Endodermal cell (in vitro differentiated cells): Measurements from ENCODE around the gene SAA1. TPM values are rescaled to one million over a fixed set of nuclear protein-coding genes. Genes with fewer than 3 reads are reported as not detected.

Experiments
- DNase-seq: peaks from one replicate; pipeline ENCODE4 v3.0.0-alpha.2; 2017
- H3K27ac ChIP-seq: 2 replicates; pipeline ENCODE4 v1.5.1; 2013; ENCODE audit warnings: mild to moderate bottlenecking, low read depth, low read length, moderate library complexity
- H3K27me3 ChIP-seq: 2 replicates; pipeline ENCODE4 v1.6.1; 2013; ENCODE audit warnings: mild to moderate bottlenecking, low read length, moderate library complexity; ENCODE audit not compliant: insufficient read depth, control insufficient read depth, poor library complexity, severe bottlenecking
- H3K36me3 ChIP-seq: 2 replicates; pipeline ENCODE4 v1.7.0; 2013; ENCODE audit warnings: mild to moderate bottlenecking, low read length, moderate library complexity; ENCODE audit not compliant: control insufficient read depth, insufficient read depth
- H3K4me1 ChIP-seq: one replicate; pipeline ENCODE4 v1.7.0; 2013; ENCODE audit warnings: low read length; ENCODE audit not compliant: control insufficient read depth, insufficient read depth
- H3K4me3 ChIP-seq: 2 replicates; pipeline ENCODE4 v1.5.1; 2013; ENCODE audit warnings: mild to moderate bottlenecking, low read length, moderate library complexity
- H3K9ac ChIP-seq: 2 replicates; pipeline ENCODE4 v1.6.1; 2013; ENCODE audit warnings: mild to moderate bottlenecking, low read length, moderate library complexity; ENCODE audit not compliant: poor library complexity, severe bottlenecking; ENCODE audit errors: extremely low read depth
- H3K9me3 ChIP-seq: 2 replicates; pipeline ENCODE4 v1.6.1; 2013; ENCODE audit warnings: mild to moderate bottlenecking, low read length, moderate library complexity; ENCODE audit not compliant: control insufficient read depth
- H3K27ac Mint-ChIP-seq: 2 replicates; pipeline ENCODE4 v1.8.0; 2020; ENCODE audit warnings: mixed read lengths
- H3K27me3 Mint-ChIP-seq: 2 replicates; pipeline ENCODE4 v1.8.0; 2021; ENCODE audit warnings: mild to moderate bottlenecking, mixed read lengths; ENCODE audit not compliant: insufficient read depth
- H3K36me3 Mint-ChIP-seq: 2 replicates; pipeline ENCODE4 v1.8.0; 2020; ENCODE audit warnings: low read depth, mixed read lengths
- H3K4me1 Mint-ChIP-seq: 2 replicates; pipeline ENCODE4 v1.8.0; 2020; ENCODE audit warnings: mixed read lengths
- H3K4me3 Mint-ChIP-seq: 2 replicates; pipeline ENCODE4 v1.8.0; 2020; ENCODE audit warnings: mild to moderate bottlenecking, moderate library complexity, mixed read lengths
- H3K9me3 Mint-ChIP-seq: 2 replicates; pipeline ENCODE4 v1.8.0; 2020; ENCODE audit warnings: mild to moderate bottlenecking, mixed read lengths
- WGBS, 2 experiments: methylation state at CpG; one replicate each; pipeline versions ENCODE4 v1.1.5 to v1.1.7; 2013; ENCODE audit warnings: missing lambda C conversion rate in 2 of 2, mixed read lengths in 1 of 2; ENCODE audit not compliant: insufficient coverage in 1 of 2, insufficient read length in 1 of 2; 5-methylcytosine and 5-hydroxymethylcytosine counted together
- total RNA-seq, 2 donors: library from RNA; stranded (reverse); fragmentation: NEBNext Ultra II Directional in 1 of 2; extraction: Animal tissue kit (Norgen Biotek cat#: 25700) in 1 of 2; gene quantifications; 2 replicates in 1 of 2; 3 replicates in 1 of 2; pipeline ENCODE4 v1.2.1, GENCODE V29; 2021
- TF ChIP-seq, protein P1 (sequence below): fragments of 200-600 bp; sonication (generic); conservative IDR thresholded peaks from 2 replicates; pipeline ENCODE4 v1.5.0; 2021; ENCODE audit warnings: antibody characterized with exemption, mild to moderate bottlenecking

SAA1 gene
- total RNA-seq, 2 donors from 2014 or later, result not detected

DNA sequence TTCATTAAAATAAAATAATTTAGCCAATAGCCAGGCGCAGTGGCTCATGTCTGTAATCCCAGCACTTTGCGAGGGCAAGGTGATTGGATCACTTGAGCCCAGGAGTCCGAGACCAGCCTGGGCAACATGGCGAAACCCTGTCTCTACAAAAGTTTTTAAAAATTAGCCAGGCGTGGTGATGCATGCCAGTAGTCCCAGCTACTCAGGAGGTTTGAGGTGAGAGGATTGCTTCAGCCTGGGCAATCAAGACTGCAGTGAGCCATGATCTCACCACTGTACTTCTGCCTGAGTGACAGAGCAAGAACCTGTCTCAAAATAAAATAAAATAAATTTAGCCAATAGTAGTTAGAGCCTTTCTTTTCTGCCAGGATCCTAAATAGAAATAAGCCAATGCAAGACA is 43.6 kb downstream of the SAA1 start:
- peaks cover 58% of the 10 kb centered on the region for H3K36me3 Mint-ChIP-seq

DNA sequence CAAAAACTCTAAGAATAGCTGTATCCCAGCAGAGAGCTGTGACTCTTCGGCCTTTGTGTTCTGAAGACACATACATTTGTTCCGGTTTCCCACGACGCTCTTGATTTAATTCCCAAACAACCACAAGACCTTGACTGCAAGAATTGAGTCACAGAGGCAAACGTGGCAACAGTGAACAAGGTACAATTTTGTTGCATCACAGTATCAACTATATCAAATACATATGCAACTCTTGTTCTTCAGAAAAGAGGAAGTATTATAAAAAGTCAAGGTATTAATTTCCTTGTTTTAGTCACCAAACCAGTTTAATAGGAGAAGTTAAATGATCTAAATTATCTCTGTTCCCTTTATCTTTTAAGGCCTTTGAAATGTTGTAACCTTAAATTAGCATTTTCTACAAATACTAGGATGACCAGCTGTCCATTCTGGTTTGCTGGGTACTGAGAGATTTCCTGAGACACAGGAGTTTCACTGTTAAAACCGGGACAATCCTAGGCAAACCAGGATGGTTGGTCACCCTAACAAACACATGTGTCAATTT is 44.8 kb downstream of the SAA1 start:
- no peak overlapping the region for H3K27ac ChIP-seq
- H3K9me3 ChIP-seq, result no peaks in the 10 kb centered on the region
- no peak overlapping the region for H3K4me3 ChIP-seq
- no peaks in the 10 kb centered on the region for H3K4me1 ChIP-seq
- H3K9ac ChIP-seq, result no peak overlapping the region
- Mint-ChIP-seq H3K4me3 (no peak overlapping the region), H3K4me1 (peaks cover 22% of the 10 kb centered on the region), H3K27ac (no peak overlapping the region), H3K9me3 (no peaks in the 10 kb centered on the region), H3K27me3 (no peaks in the 10 kb centered on the region), H3K36me3 (peaks cover 54% of the 10 kb centered on the region)
- TF ChIP-seq, protein P1, sequence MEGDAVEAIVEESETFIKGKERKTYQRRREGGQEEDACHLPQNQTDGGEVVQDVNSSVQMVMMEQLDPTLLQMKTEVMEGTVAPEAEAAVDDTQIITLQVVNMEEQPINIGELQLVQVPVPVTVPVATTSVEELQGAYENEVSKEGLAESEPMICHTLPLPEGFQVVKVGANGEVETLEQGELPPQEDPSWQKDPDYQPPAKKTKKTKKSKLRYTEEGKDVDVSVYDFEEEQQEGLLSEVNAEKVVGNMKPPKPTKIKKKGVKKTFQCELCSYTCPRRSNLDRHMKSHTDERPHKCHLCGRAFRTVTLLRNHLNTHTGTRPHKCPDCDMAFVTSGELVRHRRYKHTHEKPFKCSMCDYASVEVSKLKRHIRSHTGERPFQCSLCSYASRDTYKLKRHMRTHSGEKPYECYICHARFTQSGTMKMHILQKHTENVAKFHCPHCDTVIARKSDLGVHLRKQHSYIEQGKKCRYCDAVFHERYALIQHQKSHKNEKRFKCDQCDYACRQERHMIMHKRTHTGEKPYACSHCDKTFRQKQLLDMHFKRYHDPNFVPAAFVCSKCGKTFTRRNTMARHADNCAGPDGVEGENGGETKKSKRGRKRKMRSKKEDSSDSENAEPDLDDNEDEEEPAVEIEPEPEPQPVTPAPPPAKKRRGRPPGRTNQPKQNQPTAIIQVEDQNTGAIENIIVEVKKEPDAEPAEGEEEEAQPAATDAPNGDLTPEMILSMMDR, result no peak
- 78 to 97% methylated on average over 5 to 6 of the region's 6 CpGs for WGBS, 2 experiments
- no peak for DNase-seq
- no peaks in the 10 kb centered on the region for H3K27me3 ChIP-seq
- peaks cover 67% of the 10 kb centered on the region for H3K36me3 ChIP-seq

More for the DNA sequence above, 43.6 kb downstream of the SAA1 start:
- Histone ChIP-seq H3K36me3 (peaks cover 76% of the 10 kb centered on the region), H3K9me3 (no peaks in the 10 kb centered on the region), H3K4me3 (no peak overlapping the region), H3K27ac (no peak overlapping the region), H3K27me3 (no peaks in the 10 kb centered on the region), H3K4me1 (no peaks in the 10 kb centered on the region), H3K9ac (no peak overlapping the region)
- peaks cover 13% of the 10 kb centered on the region for H3K4me1 Mint-ChIP-seq
- DNase-seq, result no peak
- H3K4me3 Mint-ChIP-seq, result no peak overlapping the region
- TF ChIP-seq, protein P1, result no peak
- H3K9me3 Mint-ChIP-seq, result no peaks in the 10 kb centered on the region
- no peaks in the 10 kb centered on the region for H3K27me3 Mint-ChIP-seq
- WGBS, 2 experiments, result 97 to 98% methylated on average over 5 of the region's 5 CpGs
- H3K27ac Mint-ChIP-seq, result no peak overlapping the region

DNA sequence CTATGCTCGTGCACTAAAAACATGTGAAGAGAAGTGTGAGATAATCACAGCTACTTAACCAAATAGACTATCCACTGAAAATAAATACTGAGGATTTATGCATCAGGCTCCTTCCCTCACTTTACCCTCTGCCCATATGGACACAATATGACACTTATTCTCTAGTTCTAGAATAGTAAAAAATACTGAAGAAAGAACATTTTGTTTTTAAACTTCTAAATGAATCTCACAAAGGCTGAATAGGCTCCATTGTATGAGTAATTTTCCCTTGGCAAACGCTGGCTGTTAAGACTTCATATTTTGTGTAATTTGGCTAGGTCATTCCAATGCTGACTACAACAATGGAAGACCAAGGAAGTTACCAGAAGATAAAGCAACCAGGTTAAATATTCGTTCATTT is 45.9 kb downstream of the SAA1 start:
- Histone ChIP-seq H3K4me3 (no peak overlapping the region), H3K9me3 (no peaks in the 10 kb centered on the region), H3K36me3 (peaks cover 62% of the 10 kb centered on the region), H3K27ac (no peak overlapping the region), H3K9ac (no peak overlapping the region), H3K27me3 (no peaks in the 10 kb centered on the region), H3K4me1 (no peaks in the 10 kb centered on the region)
- Mint-ChIP-seq H3K36me3 (peaks cover 51% of the 10 kb centered on the region), H3K9me3 (no peaks in the 10 kb centered on the region), H3K27ac (peak overlapping the region; percentile 7), H3K4me3 (no peak overlapping the region), H3K4me1 (peaks cover 22% of the 10 kb centered on the region), H3K27me3 (no peaks in the 10 kb centered on the region)
- no peak for DNase-seq
- WGBS, 2 experiments, result 95 to 100% methylated on average over 2 to 3 of the region's 3 CpGs
- TF ChIP-seq, protein P1, result no peak
